Measurements from ENCODE around the gene ADGRG3.

Gene ADGRG3

DNA sequence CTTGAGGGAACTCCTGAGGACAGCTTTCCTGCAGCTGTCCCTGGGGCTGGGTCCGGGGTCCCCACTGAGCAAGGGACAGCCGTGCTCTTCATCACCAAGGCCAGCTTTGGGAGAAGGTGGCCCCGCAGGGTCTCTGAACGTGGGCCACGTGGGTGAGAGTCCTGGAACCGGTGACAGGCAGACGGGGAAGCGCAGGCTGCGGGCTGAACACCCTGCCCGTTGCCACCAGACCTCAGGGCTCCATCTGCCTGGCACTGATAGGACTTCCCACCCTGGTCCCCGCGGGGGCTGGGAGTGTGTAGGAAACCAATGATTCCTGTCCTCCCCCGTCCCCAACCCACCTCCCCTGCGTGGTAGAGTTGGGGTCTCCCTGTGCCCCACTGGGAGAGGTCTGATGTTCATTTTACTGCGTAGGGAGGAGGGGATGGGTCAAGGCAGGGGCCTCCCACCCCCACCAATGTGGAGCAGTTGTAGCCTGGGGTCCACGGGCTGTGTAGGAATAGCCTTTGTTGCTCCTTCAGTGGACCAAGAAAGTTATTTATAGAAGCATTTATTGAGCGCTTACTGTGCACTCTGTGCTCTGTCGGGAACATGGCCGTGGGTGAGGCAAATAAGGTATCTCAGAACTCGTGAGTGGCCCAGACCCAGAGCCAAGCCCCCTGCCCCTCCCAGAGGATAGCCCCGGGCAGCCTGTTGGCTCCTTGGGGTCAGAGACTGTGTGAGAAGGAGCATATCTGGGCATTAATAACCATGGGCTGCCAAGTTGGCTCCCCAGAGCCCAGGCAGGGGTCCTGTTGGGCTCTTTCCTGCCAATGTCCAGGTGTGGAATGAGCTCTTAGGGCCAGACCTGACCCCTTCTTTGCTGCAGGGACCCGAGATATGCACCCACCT lies 38.3 kb upstream of the ADGRG3 start:
- H2AFZ ChIP-seq (ENCODE audit: low read depth, low read length) = no peak overlapping the region
- H3K79me2 ChIP-seq (ENCODE audit: low read length) = no peaks in the 10 kb centered on the region
- H3K4me3 ChIP-seq (ENCODE audit: low read length) = no peak overlapping the region
- TF ChIP-seq, protein P1, sequence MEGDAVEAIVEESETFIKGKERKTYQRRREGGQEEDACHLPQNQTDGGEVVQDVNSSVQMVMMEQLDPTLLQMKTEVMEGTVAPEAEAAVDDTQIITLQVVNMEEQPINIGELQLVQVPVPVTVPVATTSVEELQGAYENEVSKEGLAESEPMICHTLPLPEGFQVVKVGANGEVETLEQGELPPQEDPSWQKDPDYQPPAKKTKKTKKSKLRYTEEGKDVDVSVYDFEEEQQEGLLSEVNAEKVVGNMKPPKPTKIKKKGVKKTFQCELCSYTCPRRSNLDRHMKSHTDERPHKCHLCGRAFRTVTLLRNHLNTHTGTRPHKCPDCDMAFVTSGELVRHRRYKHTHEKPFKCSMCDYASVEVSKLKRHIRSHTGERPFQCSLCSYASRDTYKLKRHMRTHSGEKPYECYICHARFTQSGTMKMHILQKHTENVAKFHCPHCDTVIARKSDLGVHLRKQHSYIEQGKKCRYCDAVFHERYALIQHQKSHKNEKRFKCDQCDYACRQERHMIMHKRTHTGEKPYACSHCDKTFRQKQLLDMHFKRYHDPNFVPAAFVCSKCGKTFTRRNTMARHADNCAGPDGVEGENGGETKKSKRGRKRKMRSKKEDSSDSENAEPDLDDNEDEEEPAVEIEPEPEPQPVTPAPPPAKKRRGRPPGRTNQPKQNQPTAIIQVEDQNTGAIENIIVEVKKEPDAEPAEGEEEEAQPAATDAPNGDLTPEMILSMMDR (IDR thresholded peaks at IDR 0.05; ENCODE audit: low read depth, low read length) = no peak
- H3K9ac ChIP-seq (ENCODE audit: low read length) = no peak overlapping the region
- H3K27ac ChIP-seq (ENCODE audit: low read length) = no peak overlapping the region
- no peaks in the 10 kb centered on the region for H3K36me3 ChIP-seq (replicated peaks; ENCODE audit: low read depth, low read length)
- H4K20me1 ChIP-seq (ENCODE audit: insufficient read depth, low read length) = no peaks in the 10 kb centered on the region; the same call in 1 of the 2 replicates
- no peaks in the 10 kb centered on the region for H3K4me1 ChIP-seq (ENCODE audit: low read length)
- H3K9me3 ChIP-seq (ENCODE audit: insufficient read depth, low read length) = no peaks in the 10 kb centered on the region
- H3K27me3 ChIP-seq (ENCODE audit: low read depth, low read length) = peaks cover 94% of the 10 kb centered on the region
- H3K4me2 ChIP-seq (ENCODE audit: low read length) = no peak overlapping the region

DNA sequence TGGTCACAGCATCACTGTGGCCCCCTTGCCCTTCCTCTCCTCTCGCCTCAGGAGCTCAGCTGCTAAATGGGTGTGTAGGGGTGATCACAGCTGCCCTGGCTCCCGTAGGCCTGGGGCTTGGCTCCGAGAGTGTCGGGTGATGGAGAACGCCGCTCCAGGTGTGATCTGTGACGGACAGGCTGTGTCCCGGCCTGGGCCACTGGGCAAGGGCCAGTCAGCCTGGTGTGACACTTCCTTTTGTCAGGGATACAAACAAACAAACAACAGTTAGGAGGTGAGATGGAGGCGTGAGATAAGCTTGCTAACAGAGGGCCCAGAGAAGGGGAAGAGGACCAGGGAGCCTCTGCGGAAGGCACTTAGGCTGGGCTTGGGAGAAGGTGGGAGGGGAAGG lies 37.7 kb upstream of the ADGRG3 start:
- Histone ChIP-seq H3K9ac (ENCODE audit: low read length) (no peak overlapping the region), H3K27ac (ENCODE audit: low read length) (no peak overlapping the region), H3K4me2 (ENCODE audit: low read length) (no peak overlapping the region), H2AFZ (ENCODE audit: low read depth, low read length) (no peak overlapping the region), H3K4me1 (ENCODE audit: low read length) (no peaks in the 10 kb centered on the region), H3K27me3 (ENCODE audit: low read depth, low read length) (peaks cover 94% of the 10 kb centered on the region), H3K9me3 (ENCODE audit: insufficient read depth, low read length) (no peaks in the 10 kb centered on the region), H3K79me2 (ENCODE audit: low read length) (no peaks in the 10 kb centered on the region), H4K20me1 (ENCODE audit: insufficient read depth, low read length) (no peaks in the 10 kb centered on the region; the same call in 1 of the 2 replicates), H3K36me3 (replicated peaks; ENCODE audit: low read depth, low read length) (no peaks in the 10 kb centered on the region), H3K4me3 (ENCODE audit: low read length) (no peak overlapping the region)
- TF ChIP-seq EZH2phosphoT487 (IDR thresholded peaks at IDR 0.05; ENCODE audit: low read depth) = no peak
- TF ChIP-seq, protein P1 (IDR thresholded peaks at IDR 0.05; ENCODE audit: low read depth, low read length) = no peak

DNA sequence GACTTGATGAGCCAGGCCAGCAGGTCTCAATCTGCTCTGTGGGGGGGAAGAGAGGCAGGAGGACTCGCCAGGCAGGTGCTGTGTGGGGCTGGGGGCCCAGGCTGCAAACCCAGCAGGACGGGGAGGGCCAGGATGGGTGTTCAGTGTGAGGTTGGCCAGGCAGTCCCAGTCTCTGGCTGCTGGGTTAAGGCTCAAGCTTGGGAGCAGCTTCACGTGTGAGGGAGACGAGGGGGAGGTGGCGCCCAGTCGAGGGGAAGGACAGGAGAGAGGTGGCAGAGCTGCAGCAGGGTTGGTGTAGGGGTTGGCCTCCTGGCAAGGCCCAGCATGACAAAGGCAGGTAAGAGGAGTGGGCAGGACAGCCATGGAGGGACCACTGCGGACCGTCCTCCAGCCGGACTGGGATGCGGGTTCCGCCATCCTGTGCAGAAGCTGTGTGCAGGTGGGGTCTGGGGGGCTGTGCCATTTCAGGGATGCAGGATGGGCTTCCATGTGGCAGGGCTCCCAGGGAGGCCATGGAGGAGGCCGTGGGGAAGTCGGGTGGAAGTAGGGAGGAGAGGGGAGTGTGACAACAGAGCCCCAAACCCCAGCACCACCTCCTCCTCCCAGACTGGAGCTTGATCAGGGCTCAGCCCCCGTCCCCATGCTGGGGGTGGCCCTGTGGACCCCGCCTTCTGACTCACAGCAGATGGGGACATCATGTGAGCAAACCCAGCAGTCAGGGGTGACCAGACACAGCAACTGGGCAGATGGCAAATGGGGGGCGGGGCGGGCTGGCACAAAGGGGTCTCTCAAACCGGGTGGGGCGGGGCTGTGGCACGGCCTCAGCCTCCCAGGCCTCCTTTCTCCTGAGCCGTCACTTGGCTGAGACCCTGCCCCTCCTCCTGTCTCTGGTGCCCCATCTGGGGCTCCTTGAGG lies 36.9 kb upstream of the ADGRG3 start:
- Histone ChIP-seq H4K20me1 (ENCODE audit: insufficient read depth, low read length) (no peaks in the 10 kb centered on the region), H3K9ac (ENCODE audit: low read length) (no peak overlapping the region), H3K4me3 (ENCODE audit: low read length) (no peak overlapping the region), H3K36me3 (replicated peaks; ENCODE audit: low read depth, low read length) (no peaks in the 10 kb centered on the region), H3K4me1 (ENCODE audit: low read length) (no peaks in the 10 kb centered on the region), H2AFZ (ENCODE audit: low read depth, low read length) (no peak overlapping the region), H3K27me3 (ENCODE audit: low read depth, low read length) (peaks cover 87% of the 10 kb centered on the region), H3K79me2 (ENCODE audit: low read length) (no peaks in the 10 kb centered on the region), H3K27ac (ENCODE audit: low read length) (no peak overlapping the region), H3K4me2 (ENCODE audit: low read length) (no peak overlapping the region), H3K9me3 (ENCODE audit: insufficient read depth, low read length) (no peaks in the 10 kb centered on the region)
- TF ChIP-seq, protein P1 (IDR thresholded peaks at IDR 0.05; ENCODE audit: low read depth, low read length) = no peak
- TF ChIP-seq EZH2phosphoT487 (IDR thresholded peaks at IDR 0.05; ENCODE audit: low read depth) = no peak

DNA sequence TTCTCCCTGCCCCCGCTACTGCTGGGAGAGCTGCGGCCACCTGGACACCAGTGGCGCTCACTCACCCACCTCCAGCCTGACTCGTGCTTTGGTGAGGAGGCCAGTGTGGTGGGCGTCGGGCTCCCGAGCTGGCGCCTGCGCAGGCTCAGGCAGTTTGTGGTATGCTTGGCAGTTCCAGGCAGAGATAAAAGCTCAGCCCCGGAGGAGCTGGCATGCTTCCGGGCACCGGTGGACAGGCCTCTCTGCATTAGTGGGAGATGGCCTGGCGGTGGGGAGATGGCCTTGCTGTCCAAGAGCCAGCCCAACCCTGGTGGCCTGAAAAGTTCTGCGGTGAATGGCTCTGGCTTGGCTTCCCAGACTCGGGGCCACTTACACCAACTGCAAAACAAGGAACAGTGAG lies 35.5 kb upstream of the ADGRG3 start:
- H4K20me1 ChIP-seq (ENCODE audit: insufficient read depth, low read length) = no peaks in the 10 kb centered on the region; the same call in 1 of the 2 replicates
- no peak overlapping the region for H2AFZ ChIP-seq (ENCODE audit: low read depth, low read length)
- no peak overlapping the region for H3K4me2 ChIP-seq (ENCODE audit: low read length)
- H3K9me3 ChIP-seq (ENCODE audit: insufficient read depth, low read length) = no peaks in the 10 kb centered on the region
- no peak overlapping the region for H3K27ac ChIP-seq (ENCODE audit: low read length)
- H3K27me3 ChIP-seq (ENCODE audit: low read depth, low read length) = peaks cover 86% of the 10 kb centered on the region
- no peaks in the 10 kb centered on the region for H3K4me1 ChIP-seq (ENCODE audit: low read length)
- no peak overlapping the region for H3K9ac ChIP-seq (ENCODE audit: low read length)
- H3K4me3 ChIP-seq (ENCODE audit: low read length) = no peak overlapping the region
- H3K79me2 ChIP-seq (ENCODE audit: low read length) = no peaks in the 10 kb centered on the region
- TF ChIP-seq, protein P1 (IDR thresholded peaks at IDR 0.05; ENCODE audit: low read depth, low read length) = no peak
- TF ChIP-seq EZH2phosphoT487 (IDR thresholded peaks at IDR 0.05; ENCODE audit: low read depth) = no peak
- H3K36me3 ChIP-seq (replicated peaks; ENCODE audit: low read depth, low read length) = no peaks in the 10 kb centered on the region
